HG03066 (cell line): ENCODE results near the gene ATXN2.

ENCODE experiments used
- ATAC-seq: cut with Tn5 transposase; IDR thresholded peaks from one replicate; pipeline ENCODE4 v1.9.1; 2021; ENCODE audit warnings: low read depth; ENCODE audit not compliant: unreplicated experiment

Gene ATXN2

GRCh38 chr12:111454311-111454710 lies 144.8 kb downstream of the ATXN2 start:
- ATAC-seq = no peak

- ATAC-seq = no peak
Observed at GRCh38 chr12:111453071-111453989, 145.8 kb downstream of the ATXN2 start.

GRCh38 chr12:111451649-111452129 lies 147.4 kb downstream of the ATXN2 start:
- ATAC-seq = no peak

GRCh38 chr12:111451232-111451631 lies 147.9 kb downstream of the ATXN2 start:
- ATAC-seq = no peak

- ATAC-seq = no peak
Observed at GRCh38 chr12:111450676-111451075, 148.4 kb downstream of the ATXN2 start.

- no peak for ATAC-seq
Observed at GRCh38 chr12:111448846-111449790, 150.0 kb downstream of the ATXN2 start.

- no peak for ATAC-seq
Observed at GRCh38 chr12:111448266-111448830, 150.8 kb downstream of the ATXN2 start.

GRCh38 chr12:111447571-111448265 lies 151.4 kb downstream of the ATXN2 start:
- ATAC-seq = no peak

GRCh38 chr12:111446631-111447570 lies 152.2 kb downstream of the ATXN2 start:
- no peak for ATAC-seq

- ATAC-seq = no peak
Observed at GRCh38 chr12:111445726-111446581, 153.2 kb downstream of the ATXN2 start.

GRCh38 chr12:111444925-111445725 lies 154.0 kb downstream of the ATXN2 start:
- ATAC-seq = peak; percentile 81

- peak; percentile 39 for ATAC-seq
Observed at GRCh38 chr12:111444314-111444924, 154.7 kb downstream of the ATXN2 start.

GRCh38 chr12:111443586-111443985 lies 155.5 kb downstream of the ATXN2 start:
- ATAC-seq = no peak

- no peak for ATAC-seq
Observed at GRCh38 chr12:111443086-111443485, 156.0 kb downstream of the ATXN2 start.

- no peak for ATAC-seq
Observed at GRCh38 chr12:111442301-111443045, 156.6 kb downstream of the ATXN2 start.
